Immature natural killer cell (primary cell): ENCODE results near the gene CPHXL. TPM values are rescaled to one million over a fixed set of nuclear protein-coding genes. Genes with fewer than 3 reads are reported as not detected.

Experiments
- DNase-seq, 3 donors: peaks; one replicate each; pipeline ENCODE4 v3.0.0; 2022; ENCODE audit warnings: mixed read lengths in 1 of 3
- H3K27ac Mint-ChIP-seq, 6 donors: one replicate each; pipeline ENCODE4 v1.8.0; 2020; ENCODE audit warnings: mixed read lengths in 6 of 6, mild to moderate bottlenecking in 5 of 6, inconsistent platforms in 4 of 6, moderate library complexity in 3 of 6
- H3K27me3 Mint-ChIP-seq, 3 donors: one replicate each; pipeline ENCODE4 v1.8.0; 2020 to 2021; ENCODE audit warnings: low read depth in 3 of 3, mild to moderate bottlenecking in 3 of 3, mixed read lengths in 3 of 3, moderate library complexity in 3 of 3, inconsistent platforms in 1 of 3
- H3K36me3 Mint-ChIP-seq, 3 donors: one replicate each; pipeline ENCODE4 v1.8.0; 2020; ENCODE audit warnings: mixed read lengths in 3 of 3, inconsistent platforms in 2 of 3, mild to moderate bottlenecking in 2 of 3
- H3K4me1 Mint-ChIP-seq, 2 donors: one replicate each; pipeline ENCODE4 v1.8.0; 2020; ENCODE audit warnings: inconsistent platforms in 2 of 2, mild to moderate bottlenecking in 2 of 2, mixed read lengths in 2 of 2, moderate library complexity in 1 of 2
- H3K4me3 Mint-ChIP-seq, 5 donors: one replicate each; pipeline ENCODE4 v1.8.0; 2020; ENCODE audit warnings: mild to moderate bottlenecking in 5 of 5, mixed read lengths in 5 of 5, inconsistent platforms in 3 of 5, moderate library complexity in 3 of 5
- H3K9me3 Mint-ChIP-seq, 6 donors: one replicate each; pipeline ENCODE4 v1.8.0; 2020; ENCODE audit warnings: mild to moderate bottlenecking in 6 of 6, mixed read lengths in 6 of 6, inconsistent platforms in 4 of 6, moderate library complexity in 3 of 6
- polyA plus RNA-seq, 3 donors: library from polyadenylated mRNA; unstranded; fragments of 300-500 nt; fragmentation: Illumina TruSeq; gene quantifications; one replicate each; pipeline ENCODE4 v1.2.3, GENCODE V29; 2021

Gene CPHXL
- polyA plus RNA-seq, 3 donors from 2014 or later, result not detected

DNA sequence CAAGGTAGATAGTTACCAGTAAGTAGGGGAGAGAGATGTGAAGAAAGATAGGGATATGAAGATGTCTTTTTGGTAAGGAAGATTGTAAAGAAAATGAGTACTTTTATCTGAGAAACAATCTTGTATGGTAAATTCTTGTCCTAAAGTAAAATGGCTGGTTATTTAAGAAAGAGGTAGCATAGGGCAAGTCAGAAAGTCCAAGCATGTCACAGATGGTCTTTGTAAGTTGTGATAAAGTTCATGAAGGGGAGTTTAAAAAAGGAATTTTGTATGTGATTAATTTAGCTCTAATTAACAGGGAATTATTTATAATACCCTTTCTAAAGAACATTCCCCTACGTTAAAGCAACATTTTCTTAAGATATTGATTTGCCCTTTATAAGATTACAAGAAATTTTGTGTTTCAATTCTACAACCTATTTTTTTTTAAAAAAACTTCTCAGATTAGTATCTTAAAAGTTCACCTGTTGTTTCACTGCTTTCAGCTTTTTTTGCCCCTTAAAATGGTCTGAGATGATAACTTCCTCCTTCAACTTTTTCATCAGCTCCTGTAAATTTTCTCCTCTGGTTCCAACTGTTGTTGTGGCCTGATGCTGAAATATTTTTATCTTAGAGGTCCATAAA, 16.2 kb upstream of the CPHXL start:
- H3K27ac Mint-ChIP-seq, result no peak overlapping the region
- H3K4me3 Mint-ChIP-seq, result no peak overlapping the region
- no peaks in the 10 kb centered on the region for H3K36me3 Mint-ChIP-seq
- peaks cover 0 to 15% (median 8%) of the 10 kb centered on the region in 6 donors for H3K9me3 Mint-ChIP-seq
- no peaks in the 10 kb centered on the region for H3K4me1 Mint-ChIP-seq
- no peak for DNase-seq
- H3K27me3 Mint-ChIP-seq, result peaks cover 0 to 3% (median 2%) of the 10 kb centered on the region in 3 donors

DNA sequence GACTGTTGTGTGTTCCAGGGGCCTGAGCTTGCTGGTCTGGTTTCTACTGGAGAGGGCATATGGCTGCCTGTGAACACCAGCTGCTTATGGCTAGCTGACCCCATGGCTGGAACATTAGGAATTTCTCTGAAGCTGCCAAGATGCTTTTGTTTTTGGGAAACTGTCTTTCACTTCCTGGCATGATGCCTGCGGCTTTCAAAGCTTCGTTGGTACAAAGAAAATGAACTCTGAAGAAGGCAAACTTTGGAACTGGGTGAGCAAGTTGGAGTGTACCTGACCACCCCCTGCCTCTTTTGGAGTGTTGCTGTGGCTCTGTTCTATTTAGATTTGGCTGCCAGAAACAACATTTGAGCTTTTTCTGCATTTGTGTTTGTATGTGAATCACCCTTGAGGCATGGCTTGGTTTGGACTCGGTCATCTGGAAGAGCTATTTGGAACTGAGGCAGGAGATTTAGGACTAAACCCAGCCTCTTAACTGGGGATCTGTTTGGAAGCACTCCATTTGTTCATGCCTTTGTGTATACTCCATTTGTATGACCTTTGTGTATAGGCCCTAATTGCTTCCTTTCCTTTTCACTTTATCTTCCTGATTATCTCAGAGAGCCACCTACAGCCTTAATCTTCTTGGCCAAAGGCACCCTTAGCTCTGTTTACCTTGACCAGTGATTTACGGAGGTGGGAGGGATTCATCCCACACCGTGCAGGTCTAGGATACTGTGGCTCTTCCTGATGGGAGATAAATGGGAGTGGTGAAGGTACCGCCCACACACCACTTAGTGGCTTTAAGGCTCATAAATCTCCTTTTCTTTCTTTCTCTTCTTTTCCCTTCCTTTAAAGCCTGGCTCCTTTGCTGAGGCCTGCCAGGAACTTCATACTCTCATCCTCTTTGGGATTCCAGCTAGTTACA, 7.3 kb upstream of the CPHXL start:
- Mint-ChIP-seq H3K36me3 (no peaks in the 10 kb centered on the region), H3K4me3 (no peak overlapping the region), H3K4me1 (no peaks in the 10 kb centered on the region), H3K9me3 (peaks cover 0 to 8% (median 0%) of the 10 kb centered on the region in 6 donors), H3K27me3 (peaks cover 0 to 3% (median 0%) of the 10 kb centered on the region in 3 donors), H3K27ac (no peak overlapping the region)
- no peak for DNase-seq

DNA sequence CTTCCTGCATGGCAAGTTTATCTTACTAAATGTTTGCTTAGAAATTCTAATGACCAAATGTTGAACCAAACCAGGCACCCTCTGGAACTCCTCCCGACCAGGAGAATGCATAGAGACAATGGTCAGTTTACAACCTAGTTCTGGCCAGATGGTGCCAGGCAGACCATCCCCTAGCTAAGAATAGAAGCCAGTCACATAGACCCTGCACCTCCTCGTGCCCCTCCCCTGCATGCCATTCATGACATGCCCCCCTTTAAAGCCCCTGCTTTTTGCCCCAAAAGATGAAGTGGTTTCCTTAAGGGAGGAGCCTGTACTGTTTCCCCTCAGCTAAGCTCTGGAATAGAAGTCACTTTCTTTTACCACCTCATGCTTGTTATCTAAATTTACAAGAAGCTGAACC, 6.6 kb upstream of the CPHXL start:
- Mint-ChIP-seq H3K4me1 (no peaks in the 10 kb centered on the region), H3K4me3 (no peak overlapping the region), H3K27me3 (peaks cover 0 to 3% (median 0%) of the 10 kb centered on the region in 3 donors), H3K9me3 (peaks cover 0 to 6% (median 0%) of the 10 kb centered on the region in 6 donors), H3K36me3 (no peaks in the 10 kb centered on the region), H3K27ac (no peak overlapping the region)
- DNase-seq, result no peak

DNA sequence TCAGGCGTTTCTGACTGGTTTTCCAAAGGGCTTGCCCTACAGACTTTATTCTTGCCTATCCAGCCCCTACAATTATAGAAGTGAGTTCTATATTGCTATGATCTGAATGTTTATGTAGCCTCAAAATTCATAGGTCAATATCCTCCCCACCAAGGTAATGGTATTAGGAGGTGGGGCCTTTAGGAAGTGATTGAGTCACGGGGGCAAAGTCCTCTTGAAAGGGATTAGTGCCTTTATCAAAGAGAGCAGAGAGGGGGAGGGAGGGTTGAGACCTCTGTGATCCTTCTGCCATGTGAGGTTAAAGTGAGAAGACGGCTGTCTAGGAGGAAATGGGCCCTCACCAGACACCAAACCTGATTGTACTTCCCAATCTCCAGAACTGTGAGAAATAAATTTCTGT, 931 bp upstream of the CPHXL start:
- H3K27me3 Mint-ChIP-seq, result peaks cover 0 to 4% (median 0%) of the 10 kb centered on the region in 3 donors

DNA sequence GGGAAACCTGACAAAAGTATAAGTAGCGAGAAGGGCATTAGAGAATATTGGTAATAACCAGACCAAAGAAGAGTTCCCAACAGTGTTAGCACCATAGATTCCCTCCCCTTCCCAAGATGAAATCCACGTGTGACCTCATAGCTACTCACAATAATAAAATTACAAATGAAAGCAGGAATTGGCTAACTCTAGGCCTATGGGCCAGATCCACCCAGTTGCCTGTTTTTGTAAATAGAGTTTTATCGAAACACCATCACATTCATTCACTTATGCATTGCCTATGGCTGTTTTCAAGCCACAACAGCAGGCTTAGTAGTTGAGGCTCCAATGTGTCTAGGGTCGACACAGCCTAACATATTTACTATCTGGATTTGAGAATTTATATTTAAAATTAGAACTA, 7.8 kb downstream of the CPHXL start:
- Mint-ChIP-seq H3K27ac (no peak overlapping the region), H3K36me3 (no peaks in the 10 kb centered on the region), H3K4me3 (no peak overlapping the region), H3K27me3 (peaks cover 5 to 6% (median 6%) of the 10 kb centered on the region in 3 donors), H3K9me3 (peaks cover 5 to 19% (median 9%) of the 10 kb centered on the region in 6 donors), H3K4me1 (no peaks in the 10 kb centered on the region)
- DNase-seq, result no peak

More for the DNA sequence above, 931 bp upstream of the CPHXL start:
- H3K4me3 Mint-ChIP-seq, result no peak overlapping the region
- peaks cover 0 to 5% (median 0%) of the 10 kb centered on the region in 6 donors for H3K9me3 Mint-ChIP-seq
- H3K4me1 Mint-ChIP-seq, result no peaks in the 10 kb centered on the region
- DNase-seq, result no peak
- no peak overlapping the region for H3K27ac Mint-ChIP-seq
- no peaks in the 10 kb centered on the region for H3K36me3 Mint-ChIP-seq

DNA sequence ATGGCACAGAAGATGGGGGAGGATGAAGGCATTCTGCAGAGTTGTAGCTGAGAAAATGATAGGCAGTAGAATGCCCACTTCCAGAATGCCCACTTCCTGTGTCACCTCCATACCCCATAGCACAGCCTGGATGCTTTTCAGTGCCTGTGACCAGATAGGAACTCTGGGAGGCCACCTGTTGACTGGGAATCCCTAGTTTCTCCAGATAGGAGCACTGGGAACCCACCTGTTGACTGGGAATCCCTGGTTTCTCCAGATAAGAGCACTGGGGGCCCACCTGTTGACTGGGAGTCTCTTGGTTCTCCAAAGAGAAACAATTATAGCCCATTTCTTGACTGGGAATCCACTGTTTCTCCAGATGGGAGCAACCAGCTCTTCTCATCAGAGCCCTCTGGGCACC, 11.6 kb downstream of the CPHXL start:
- Mint-ChIP-seq H3K36me3 (peaks cover 0 to 4% (median 0%) of the 10 kb centered on the region in 3 donors), H3K4me1 (no peaks in the 10 kb centered on the region), H3K27ac (no peak overlapping the region), H3K4me3 (no peak overlapping the region), H3K9me3 (peaks cover 4 to 13% (median 8%) of the 10 kb centered on the region in 6 donors), H3K27me3 (peaks cover 3 to 11% (median 6%) of the 10 kb centered on the region in 3 donors)
- DNase-seq, result no peak

DNA sequence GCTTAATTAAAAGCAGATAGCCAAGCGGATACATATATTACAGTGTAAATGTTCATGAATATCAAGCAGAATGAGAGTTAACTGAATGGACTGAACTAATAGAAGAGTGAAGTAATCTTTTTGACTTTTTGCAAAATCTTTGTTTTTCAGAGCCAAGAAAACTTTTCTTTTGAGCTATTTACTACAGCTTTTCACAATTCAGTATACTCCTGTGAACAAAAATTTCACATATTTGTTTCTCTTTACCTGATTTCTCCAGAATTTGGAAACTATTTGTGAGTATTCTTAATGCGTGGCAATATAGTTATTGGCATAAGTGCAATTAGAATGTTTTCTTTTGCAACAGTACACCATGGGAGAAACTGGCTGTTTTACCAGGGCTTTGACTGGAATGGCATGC, 15.9 kb downstream of the CPHXL start:
- Mint-ChIP-seq H3K27ac (no peak overlapping the region), H3K9me3 (peaks cover 0 to 13% (median 5%) of the 10 kb centered on the region in 6 donors), H3K27me3 (peaks cover 3 to 12% (median 4%) of the 10 kb centered on the region in 3 donors), H3K4me1 (no peaks in the 10 kb centered on the region), H3K36me3 (peaks cover 0 to 4% (median 0%) of the 10 kb centered on the region in 3 donors), H3K4me3 (no peak overlapping the region)
- DNase-seq, result no peak

DNA sequence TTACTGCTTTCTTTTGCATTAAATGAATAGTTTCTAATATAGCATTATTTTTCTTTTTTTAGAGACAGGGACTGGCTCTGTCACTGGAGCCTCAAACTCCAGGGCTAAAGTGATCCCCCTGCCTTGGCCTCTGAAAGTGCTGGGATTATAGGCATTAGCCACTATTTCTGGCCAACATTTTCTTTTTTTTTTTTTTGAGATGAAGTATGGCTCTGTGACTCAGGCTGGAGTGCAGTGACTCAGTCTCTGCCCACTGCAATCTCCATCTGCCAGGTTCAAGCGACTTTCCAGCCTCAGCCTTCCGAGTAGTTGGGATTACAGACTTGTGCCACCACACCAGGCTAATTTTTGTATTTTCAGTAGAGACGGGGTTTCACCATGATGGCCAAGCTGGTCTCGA, 23.0 kb downstream of the CPHXL start:
- DNase-seq, result no peak

DNA sequence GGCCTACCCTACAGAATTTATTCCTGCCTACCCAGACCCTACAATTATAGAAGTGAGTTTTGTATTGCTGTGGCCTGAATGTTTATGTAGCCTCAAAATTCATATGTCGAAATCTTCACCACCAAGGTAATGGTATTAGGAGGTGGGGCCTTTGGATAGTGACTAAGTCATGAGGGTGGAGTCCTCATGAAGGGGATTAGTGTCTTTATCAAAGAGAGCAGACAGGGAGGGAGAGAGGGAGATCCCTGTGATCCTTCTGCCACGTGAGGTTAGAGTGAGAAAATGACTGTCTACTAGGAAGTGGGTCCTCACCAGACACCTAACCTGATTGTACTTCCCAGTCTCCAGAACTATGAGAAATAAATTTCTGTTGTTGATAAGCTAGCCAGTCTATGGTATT, 24.0 kb downstream of the CPHXL start:
- Mint-ChIP-seq H3K36me3 (peaks cover 0 to under 1% (median 0%) of the 10 kb centered on the region in 3 donors), H3K9me3 (no peaks in the 10 kb centered on the region), H3K4me3 (no peak overlapping the region), H3K4me1 (no peaks in the 10 kb centered on the region), H3K27ac (no peak overlapping the region), H3K27me3 (peaks cover 0 to 5% (median 4%) of the 10 kb centered on the region in 3 donors)
- DNase-seq, result no peak

More for the DNA sequence above, 23.0 kb downstream of the CPHXL start:
- Mint-ChIP-seq H3K9me3 (no peaks in the 10 kb centered on the region), H3K4me1 (no peaks in the 10 kb centered on the region), H3K36me3 (no peaks in the 10 kb centered on the region), H3K27ac (no peak overlapping the region), H3K4me3 (no peak overlapping the region), H3K27me3 (peaks cover 0 to 7% (median 4%) of the 10 kb centered on the region in 3 donors)

DNA sequence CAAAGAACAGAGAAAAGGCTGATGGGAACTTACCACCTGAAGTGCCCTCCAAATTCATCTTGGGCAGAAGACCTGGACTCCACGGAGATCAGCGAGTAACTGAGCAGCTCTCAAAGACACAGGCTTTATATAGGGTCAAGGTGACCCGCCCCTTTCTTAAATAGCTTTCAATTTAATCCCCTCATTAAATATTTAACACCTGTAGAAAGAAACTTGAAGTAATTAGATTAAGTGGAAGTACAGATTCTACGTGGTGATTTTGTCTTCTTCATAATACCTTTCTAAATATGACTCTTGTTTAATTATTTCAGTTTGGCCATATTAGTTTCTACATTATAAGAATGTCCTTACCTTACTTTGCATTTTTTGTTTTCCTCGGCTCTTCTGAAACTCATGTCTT, 24.9 kb downstream of the CPHXL start, which contains the start of gene DUXB:
Gene DUXB, minus strand, starts transcription at position 101 of the 400 bp plus-strand sequence. Its CDS starts 43 bp downstream, at position 58.
- Mint-ChIP-seq H3K4me1 (no peaks in the 10 kb centered on the region), H3K27me3 (peaks cover 0 to 4% (median 0%) of the 10 kb centered on the region in 3 donors), H3K9me3 (peaks cover 0 to 1% (median 0%) of the 10 kb centered on the region in 6 donors), H3K4me3 (no peak within 1 kb of the TSS), H3K36me3 (peaks cover 0 to 3% (median 0%) of the 10 kb centered on the region in 3 donors), H3K27ac (no peak within 1 kb of the TSS)
- DNase-seq, result no peak

DNA sequence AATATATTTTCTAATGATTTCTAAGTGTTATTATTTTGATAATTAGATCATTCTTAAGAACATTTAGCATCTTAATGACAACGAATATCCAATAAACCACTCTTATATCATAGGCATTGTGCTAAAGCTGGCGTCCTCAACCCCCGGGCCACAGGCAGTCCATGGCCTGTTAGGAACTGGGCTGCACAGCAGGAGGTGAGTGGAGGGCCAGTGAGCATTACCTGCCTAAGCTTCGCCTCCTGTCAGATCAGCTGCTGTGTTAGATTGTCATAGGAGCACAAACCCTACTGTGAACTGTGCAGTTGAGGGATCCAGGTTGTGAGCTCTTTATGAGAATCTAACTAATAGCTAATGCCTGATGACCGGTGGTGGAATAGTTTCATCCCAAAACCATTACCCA, 28.7 kb downstream of the CPHXL start:
- peaks cover 0 to 7% (median 0%) of the 10 kb centered on the region in 3 donors for H3K36me3 Mint-ChIP-seq
- peaks cover 0 to 3% (median 0%) of the 10 kb centered on the region in 6 donors for H3K9me3 Mint-ChIP-seq
- peaks cover 0 to 3% (median 2%) of the 10 kb centered on the region in 3 donors for H3K27me3 Mint-ChIP-seq
- DNase-seq, result no peak
- no peaks in the 10 kb centered on the region for H3K4me1 Mint-ChIP-seq
- H3K27ac Mint-ChIP-seq, result no peak overlapping the region
- H3K4me3 Mint-ChIP-seq, result no peak overlapping the region

DNA sequence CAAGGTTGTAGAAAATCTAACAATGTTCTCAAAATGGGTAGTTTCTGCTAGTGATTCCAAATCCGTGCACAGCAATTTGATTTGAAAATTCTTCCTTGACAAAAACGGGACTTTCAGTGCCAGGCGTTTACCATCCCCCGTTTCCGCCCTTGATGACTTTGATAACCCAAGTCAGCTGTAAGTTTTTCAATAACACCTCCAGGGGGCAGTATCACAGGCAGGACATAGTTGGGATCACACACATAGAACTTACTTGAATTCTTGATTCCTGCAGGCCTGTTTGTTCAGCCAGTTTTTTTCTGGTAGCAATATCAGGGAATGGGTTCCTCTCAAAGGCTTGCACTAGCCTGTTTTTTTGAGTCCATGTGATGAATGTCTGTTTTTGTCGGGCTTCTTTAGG, 30.6 kb downstream of the CPHXL start:
- Mint-ChIP-seq H3K27me3 (peaks cover 0 to 3% (median 2%) of the 10 kb centered on the region in 3 donors), H3K4me3 (no peak overlapping the region), H3K36me3 (peaks cover 0 to 7% (median 0%) of the 10 kb centered on the region in 3 donors), H3K27ac (no peak overlapping the region), H3K4me1 (no peaks in the 10 kb centered on the region), H3K9me3 (peaks cover 0 to 3% (median 0%) of the 10 kb centered on the region in 6 donors)
- no peak for DNase-seq

DNA sequence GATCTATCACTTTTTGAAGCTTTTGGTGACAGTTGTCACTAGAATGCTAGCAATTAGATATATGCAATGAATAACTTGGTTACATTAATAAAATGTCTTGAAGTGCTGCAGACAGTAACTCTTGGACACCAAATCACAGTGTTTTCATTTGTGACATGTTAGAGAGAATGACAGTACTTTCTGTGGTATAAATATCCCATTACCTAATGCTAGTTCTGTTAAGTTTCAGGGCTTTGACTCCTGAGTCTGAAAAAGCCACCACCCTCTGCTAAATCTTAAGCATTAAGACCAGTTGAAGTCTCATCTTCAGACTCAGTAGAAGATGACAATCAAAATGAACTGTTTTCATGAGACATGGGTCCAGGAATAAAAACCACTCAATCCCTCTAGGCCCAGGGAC, 38.9 kb downstream of the CPHXL start:
- Mint-ChIP-seq H3K4me3 (no peak overlapping the region), H3K36me3 (peaks cover 0 to 7% (median 2%) of the 10 kb centered on the region in 3 donors), H3K4me1 (no peaks in the 10 kb centered on the region), H3K27ac (no peak overlapping the region), H3K9me3 (no peaks in the 10 kb centered on the region), H3K27me3 (peaks cover 0 to 4% (median 3%) of the 10 kb centered on the region in 3 donors)
- DNase-seq, result no peak

DNA sequence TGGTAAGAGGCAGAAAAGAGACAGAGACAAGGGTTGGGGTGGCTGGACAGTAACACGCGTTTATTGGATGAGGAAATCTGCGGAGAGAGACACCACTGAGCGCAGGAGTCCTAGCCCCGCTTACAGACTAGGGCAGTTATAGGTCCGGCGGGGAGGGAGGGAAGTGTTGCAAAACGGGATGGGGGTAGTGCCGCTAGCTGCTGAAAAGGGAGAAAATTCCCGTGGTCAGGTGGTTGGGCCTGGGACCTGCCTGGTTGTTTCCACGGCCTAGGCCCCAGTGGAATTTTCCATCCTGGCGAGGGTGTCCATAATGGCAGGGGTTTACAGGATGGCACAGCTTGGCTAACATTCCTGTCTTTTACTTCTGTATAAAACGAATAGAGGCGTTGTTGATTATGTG, 44.0 kb downstream of the CPHXL start:
- H3K27me3 Mint-ChIP-seq, result peaks cover 0 to 3% (median 3%) of the 10 kb centered on the region in 3 donors
- no peak overlapping the region for H3K27ac Mint-ChIP-seq
- no peak overlapping the region for H3K4me3 Mint-ChIP-seq
- DNase-seq, result no peak
- peaks cover 0 to 4% (median 0%) of the 10 kb centered on the region in 3 donors for H3K36me3 Mint-ChIP-seq
- no peaks in the 10 kb centered on the region for H3K4me1 Mint-ChIP-seq
- H3K9me3 Mint-ChIP-seq, result no peaks in the 10 kb centered on the region
